ENCODE data around the gene LRRC56.

LRRC56 gene, protein sequence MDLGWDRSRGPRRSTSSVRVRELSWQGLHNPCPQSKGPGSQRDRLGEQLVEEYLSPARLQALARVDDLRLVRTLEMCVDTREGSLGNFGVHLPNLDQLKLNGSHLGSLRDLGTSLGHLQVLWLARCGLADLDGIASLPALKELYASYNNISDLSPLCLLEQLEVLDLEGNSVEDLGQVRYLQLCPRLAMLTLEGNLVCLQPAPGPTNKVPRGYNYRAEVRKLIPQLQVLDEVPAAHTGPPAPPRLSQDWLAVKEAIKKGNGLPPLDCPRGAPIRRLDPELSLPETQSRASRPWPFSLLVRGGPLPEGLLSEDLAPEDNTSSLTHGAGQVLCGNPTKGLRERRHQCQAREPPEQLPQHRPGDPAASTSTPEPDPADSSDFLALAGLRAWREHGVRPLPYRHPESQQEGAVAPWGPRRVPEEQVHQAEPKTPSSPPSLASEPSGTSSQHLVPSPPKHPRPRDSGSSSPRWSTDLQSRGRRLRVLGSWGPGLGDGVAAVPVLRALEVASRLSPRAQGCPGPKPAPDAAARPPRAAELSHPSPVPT

GRCh38 chr11:536841-537621, at the start of gene LRRC56:
TSS of gene LRRC56 (plus strand) at chr11:537527. CDS start at chr11:540685, 3,158 bp downstream.
- DNase-seq: peak; percentile 38

- DNase-seq: no peak
These were observed 49.7 kb upstream of the LRRC56 start for GRCh38 chr11:487571-488021.

GRCh38 chr11:488062-488461, 49.3 kb upstream of the LRRC56 start:
- no peak for DNase-seq

- DNase-seq: no peak
These were observed 48.7 kb upstream of the LRRC56 start for GRCh38 chr11:488579-488978.

DNA sequence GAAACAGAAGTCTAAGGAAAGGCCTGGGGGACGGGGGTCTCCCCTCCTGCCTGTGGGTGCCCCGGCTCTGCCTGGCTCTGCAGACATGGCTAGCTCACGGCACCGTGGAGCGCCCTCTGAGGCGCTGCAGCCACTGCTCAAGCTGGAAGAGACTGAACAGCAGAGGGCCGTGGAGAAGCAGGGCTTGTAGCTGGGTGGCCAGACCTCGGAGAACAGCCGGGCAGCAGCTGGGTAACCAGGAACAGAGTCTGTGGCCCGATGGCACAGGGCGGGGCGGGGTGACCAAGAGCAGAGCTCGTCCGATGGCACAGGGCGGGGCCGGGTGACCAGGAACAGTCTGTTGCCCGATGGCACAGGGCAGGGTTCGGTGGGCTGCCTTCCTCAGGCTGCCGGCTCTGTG, 48.3 kb upstream of the LRRC56 start:
- no peak for DNase-seq

DNA sequence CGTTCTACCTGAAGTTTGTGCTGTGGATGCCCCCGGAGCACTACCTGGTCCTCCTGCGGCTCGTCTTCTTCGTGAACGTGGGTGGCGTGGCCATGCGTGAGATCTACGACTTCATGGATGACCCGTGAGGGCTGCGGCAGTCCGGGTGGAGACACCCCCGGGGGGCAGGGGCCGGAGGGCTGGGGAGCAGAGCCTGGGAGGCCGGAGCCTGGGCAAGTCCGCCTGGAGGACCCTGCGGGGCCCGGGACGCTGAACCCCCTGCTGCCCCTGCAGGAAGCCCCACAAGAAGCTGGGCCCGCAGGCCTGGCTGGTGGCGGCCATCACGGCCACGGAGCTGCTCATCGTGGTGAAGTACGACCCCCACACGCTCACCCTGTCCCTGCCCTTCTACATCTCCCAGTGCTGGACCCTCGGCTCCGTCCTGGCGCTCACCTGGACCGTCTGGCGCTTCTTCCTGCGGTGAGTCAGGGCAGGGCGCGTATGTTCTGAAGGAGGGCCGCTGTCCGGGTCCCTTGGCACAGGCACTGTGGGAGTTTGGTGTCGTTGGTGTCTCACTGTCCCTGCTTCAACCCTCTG, 47.6 kb upstream of the LRRC56 start:
- no peak for DNase-seq

GRCh38 chr11:490186-490929, 47.0 kb upstream of the LRRC56 start:
- no peak for DNase-seq

GRCh38 chr11:490930-491260, 46.4 kb upstream of the LRRC56 start:
- no peak for DNase-seq

- DNase-seq: no peak
These were observed 46.0 kb upstream of the LRRC56 start for GRCh38 chr11:491358-491757.

DNA sequence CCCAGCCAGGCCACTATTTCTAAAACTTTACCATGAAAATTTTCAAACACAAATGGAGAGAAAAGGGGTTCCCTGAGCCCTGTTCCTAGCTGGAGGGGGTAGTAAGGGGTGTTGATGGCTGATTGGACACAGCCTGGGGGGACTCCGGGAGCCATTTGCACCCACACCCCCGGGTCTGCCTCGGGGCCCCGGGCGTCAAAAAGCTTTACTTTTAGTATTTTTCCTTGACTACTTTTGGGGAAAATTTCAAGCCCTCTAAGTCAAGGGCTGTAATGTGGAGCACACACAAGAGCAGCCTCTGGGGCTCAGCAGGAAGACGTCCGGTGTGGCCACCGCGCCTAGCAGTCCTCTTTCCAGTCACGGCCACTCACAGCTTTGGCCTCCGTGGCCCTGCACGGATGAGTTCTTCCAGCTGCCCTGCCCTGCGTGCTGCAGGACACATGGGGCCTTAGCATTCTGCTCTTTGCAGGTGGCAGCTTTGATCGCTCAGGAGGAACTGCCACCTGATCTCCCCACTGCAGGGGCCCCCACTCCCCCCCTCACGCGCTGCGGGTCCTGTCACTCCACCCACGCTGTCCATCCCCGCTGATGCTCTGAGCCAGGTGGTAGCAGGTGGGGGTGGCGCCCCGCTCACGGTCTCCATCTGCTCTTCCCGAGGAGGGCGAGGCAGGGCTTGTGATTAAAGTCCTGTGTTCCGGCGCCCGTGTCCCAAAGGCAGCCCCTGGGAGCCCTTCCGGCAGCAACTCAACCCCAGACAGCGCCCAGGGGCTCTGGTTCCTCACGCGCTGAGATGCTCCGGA, 44.7 kb upstream of the LRRC56 start:
- no peak for DNase-seq

GRCh38 chr11:494761-495536, 42.4 kb upstream of the LRRC56 start:
- DNase-seq: no peak

- no peak for DNase-seq
These were observed 41.8 kb upstream of the LRRC56 start for GRCh38 chr11:495537-495931.

DNA sequence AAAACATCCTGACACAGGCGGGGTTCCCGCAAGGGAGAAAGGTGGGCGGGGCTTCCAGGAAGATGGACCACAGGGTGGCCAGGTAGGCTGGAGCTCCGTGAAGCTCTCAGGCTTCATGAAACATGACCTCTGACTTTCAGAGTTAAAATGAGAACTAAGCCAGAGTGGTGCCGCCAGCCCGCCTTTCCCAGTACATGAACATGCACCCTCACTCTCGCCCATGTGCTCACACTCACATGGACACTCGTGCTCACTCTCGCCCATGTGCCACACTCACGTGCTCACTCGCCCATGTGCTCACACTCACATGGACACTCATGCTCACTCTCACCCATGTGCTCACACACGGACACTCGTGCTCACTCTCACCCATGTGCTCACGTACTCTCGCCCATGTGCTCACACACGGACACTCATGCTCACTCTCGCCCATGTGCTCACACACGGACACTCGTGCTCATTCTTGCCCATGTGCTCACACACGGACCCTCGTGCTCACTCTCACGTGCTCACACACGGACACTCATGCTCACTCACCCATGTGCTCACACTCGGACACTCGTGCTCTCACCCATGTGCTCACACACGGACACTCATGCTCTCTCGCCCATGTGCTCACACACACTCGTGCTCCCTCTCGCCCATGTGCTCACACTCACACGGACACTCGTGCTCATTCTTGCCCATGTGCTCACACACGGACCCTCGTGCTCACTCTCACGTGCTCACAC, 40.3 kb upstream of the LRRC56 start:
- DNase-seq: no peak

DNA sequence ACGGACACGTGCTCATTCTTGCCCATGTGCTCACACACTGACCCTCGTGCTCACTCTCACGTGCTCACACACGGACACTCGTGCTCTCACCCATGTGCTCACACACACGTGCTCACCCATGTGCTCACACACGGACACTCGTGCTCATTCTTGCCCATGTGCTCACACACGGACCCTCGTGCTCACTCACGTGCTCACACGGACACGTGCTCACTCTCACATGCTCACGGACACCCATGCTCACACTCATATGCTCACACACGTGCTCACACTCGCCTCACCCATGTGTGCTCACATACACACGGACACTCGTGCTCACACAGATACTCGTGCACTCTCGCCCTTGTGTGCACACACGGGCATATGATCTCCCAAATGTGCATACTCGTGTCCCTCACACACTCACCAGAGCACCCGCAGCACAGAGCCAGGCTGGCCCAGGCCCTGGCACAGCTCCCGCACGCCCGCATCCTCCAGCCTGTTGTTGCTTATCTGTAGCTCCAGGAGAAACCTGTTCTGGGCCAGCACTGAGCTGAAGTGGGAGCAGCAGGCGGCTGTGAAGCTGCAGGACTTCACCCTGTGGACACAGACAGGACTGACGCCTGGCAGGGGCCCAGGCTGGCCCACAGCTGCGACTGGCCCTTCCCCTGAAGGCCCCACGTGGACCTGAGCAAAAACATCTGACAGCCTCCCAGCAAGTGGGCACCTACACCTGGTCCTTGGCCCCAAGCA, 39.6 kb upstream of the LRRC56 start:
- DNase-seq: no peak

GRCh38 chr11:498297-499181, 38.8 kb upstream of the LRRC56 start:
- DNase-seq: no peak

- DNase-seq: no peak
These were observed 37.9 kb upstream of the LRRC56 start for GRCh38 chr11:499201-500076.

DNA sequence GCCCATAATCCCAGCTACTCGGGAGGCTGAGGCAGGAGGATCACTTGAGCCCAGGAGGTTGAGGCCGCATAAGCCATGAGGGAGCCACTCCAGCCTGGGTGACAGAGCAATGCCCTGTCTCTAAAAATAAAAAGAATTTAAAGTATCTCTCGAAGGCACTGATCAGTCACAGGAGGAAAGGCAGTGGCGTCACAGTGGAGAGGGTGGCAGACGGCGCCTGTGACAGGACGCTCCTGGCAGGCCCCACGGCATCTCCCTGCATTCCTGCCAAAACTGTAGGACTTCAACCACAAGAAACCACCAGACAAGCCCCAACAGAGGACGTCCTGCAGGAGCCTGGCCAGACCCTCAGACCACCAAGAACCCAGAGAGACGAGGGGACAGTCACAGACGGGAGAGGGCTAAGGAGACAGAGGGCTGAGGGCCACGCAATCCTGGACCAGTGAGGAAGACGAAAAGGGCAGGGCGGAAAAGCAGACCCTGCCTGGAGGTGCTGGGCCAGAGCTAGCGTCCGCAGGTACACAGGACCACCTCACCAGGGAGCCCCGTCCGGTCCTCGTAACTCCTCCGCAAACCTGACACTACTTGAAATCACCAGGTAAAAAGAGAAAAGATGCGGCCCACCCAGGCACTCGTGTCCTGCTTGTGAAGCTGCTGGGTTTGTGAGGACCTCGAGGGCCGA, 36.2 kb upstream of the LRRC56 start:
- no peak for DNase-seq

All from NCI-H1417 treated with DMSO at 0.1 percent for 48 hours (cell line).